ENCODE data around the gene FAM236B.
"Not testable (repeated sequence)": the region's sequence is repeated elsewhere in the genome, so short reads cannot be mapped to it uniquely, and the experiment has no call there.

The FAM236B gene

GRCh38 chrX:72782560-72782959 is at the start of gene FAM236B:
Gene FAM236B, minus strand, starts transcription at chrX:72782660. Its CDS starts 100 bp downstream, at chrX:72782560.
- DNase-seq, result not testable (repeated sequence)

- not testable (repeated sequence) for DNase-seq
Measured at GRCh38 chrX:72830701-72831100, 48.2 kb upstream of the FAM236B start.

- DNase-seq, result not testable (repeated sequence)
Measured at GRCh38 chrX:72808110-72808509, 25.6 kb upstream of the FAM236B start, which contains the start of gene FAM236D. Gene FAM236D, minus strand, starts transcription at chrX:72808210. Its CDS starts 100 bp downstream, at chrX:72808110.

DNA sequence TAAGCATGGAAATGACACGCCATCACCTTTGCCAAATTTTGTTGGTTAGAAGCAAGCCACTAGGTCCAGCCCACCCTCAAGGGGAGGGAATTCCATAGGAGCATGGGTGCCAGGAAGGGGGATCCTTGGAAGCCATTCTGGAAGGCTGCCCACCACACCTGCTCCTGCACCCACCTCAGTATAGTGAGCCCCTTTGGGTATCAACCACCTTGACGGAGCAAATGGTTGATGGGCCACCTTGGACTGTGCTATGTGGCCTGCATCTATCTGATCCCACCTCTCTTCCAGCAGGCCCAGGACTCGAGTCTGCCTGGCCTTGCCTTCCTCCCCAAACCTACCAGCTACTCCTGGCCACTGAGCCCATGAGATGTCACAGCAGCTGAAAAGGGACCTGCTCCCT is 7.9 kb upstream of the FAM236B start:
- not testable (repeated sequence) for DNase-seq

DNA sequence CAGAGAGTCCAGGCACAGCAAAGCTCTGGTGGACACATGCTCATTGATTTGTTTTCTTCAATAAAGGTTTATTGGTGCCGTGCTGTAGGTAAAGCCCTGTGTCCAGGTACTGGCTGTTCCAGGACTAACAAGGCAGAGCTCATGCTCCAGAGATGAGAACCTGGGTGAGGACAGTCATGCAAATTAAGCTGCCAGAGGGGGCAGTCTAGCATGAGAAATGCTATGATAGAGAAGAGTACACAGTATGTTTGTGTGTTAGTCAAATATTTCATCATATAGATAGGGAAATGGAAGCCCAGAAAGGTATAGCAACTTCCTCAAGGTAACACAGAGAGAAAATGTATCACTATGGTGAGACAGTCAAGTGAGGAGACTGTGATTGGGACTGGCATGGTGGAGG is 5.7 kb upstream of the FAM236B start:
- not testable (repeated sequence) for DNase-seq

DNA sequence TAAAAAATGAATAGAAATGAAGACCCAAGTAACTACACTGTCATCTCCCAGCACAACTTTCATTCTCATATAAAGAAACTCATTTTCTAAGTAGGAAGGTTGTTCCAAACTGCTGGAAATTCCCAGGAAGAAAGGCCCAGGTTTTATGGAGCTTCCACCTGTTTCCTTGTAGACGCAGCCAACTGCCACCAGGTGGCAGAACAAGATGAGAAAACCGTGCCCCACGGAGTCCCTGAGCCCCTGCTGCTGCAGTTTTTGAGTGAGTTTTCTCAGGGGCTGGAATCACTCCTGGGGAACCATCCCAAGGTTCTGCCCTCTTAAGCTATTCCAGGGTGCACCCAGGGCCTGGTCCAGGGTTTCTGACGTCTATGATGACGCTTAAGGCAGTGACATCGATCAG is 1.5 kb upstream of the FAM236B start:
- not testable (repeated sequence) for DNase-seq

DNA sequence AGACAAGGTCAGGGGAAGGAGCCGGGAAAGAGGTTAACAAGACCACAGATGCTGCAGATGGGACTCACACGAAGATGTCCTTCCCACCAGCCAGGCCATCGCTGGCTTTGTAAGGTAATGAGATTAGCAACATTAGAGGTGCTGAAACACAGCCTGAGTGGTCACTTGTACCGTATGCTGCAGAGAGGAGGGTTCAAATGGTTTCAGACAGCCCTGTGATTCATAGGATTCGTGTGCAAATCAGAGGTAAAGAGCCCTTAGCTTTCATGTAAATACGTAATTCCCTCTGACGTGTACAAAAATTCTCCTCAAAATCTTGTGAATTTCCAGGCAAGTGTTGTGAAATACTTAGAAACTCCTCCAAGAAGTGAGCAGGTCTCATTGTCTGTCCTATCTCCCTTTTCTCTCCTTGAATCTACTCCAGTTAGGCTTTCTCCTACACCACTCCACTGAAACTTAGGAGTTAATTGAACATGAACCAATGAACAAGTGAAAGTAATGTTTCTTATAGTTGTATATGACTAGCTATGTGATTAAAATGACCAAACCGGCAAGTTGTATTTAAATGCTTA is 991 bp upstream of the FAM236B start:
- not testable (repeated sequence) for DNase-seq

GRCh38 chrX:72778146-72778545 is 4.3 kb downstream of the FAM236B start:
- DNase-seq, result not testable (repeated sequence)

GRCh38 chrX:72777467-72777790 is 5.0 kb downstream of the FAM236B start:
- not testable (repeated sequence) for DNase-seq

DNA sequence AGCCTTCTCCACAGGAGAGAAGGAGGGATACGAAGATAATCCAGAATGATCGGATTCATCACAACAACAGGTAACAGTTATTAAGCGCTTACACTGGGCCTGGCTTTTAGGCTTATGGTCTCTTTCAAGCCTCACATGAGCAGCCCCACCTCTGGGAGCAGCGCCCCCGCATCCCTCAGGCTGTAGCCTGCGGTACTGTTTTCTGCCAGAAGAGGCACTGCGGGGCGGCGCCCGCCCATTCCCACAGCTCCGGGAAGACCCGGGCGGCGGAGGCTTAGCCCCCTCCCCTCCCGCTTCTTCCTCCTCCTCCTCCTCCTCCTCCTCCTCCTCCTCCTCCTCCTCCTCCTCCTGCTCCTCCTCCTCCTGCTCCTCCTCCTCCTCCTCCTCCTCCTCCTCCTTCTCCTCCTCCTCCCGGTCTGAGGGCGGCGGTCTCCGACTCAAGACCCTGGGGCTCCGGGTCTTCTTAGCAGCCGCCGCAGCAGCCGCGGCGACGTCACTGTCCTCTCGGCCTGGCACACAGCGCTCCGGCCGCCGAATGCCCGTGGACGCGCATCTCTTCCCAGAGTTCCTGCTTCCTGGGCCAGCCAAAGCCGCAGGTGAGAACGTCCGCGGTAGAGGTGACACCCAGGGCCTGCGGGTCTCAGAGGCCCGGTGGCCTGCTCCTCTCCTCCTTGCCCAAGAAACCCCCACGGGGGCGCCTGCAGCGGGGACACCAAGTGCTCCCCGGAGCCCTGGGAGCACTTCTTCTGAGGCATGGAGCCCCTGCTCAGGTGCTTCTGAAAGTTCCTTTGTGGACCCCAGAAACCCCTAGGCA is 5.6 kb downstream of the FAM236B start, which contains the start of gene DMRTC1B:
TSS of gene DMRTC1B (plus strand) at position 238 of the 814 bp plus-strand sequence. CDS start 68,246 bp downstream, outside the sequence.
- not testable (repeated sequence) for DNase-seq

DNA sequence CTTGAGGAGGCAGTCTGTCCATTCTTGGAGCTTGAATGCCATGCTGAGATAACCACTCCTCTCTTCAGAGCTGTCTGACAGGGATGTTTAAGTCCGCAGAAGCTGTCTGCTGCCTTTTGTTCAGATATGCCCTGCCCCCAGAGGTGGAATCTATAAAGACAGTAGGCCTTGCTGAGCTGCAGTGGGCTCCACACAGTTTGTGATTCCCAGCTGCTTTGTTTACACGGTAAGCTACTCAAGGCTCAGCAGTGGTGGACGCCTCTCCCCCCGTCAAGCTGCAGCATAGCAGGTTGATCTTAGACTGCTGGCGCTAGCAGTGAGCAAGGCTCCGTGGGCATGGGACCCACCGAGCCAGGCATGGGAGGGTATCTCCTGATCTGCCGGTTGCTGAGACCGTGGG is 22.0 kb downstream of the FAM236B start:
- DNase-seq, result not testable (repeated sequence)

GRCh38 chrX:72748545-72748944 is 33.9 kb downstream of the FAM236B start:
- DNase-seq, result not testable (repeated sequence)

- not testable (repeated sequence) for DNase-seq
Measured at GRCh38 chrX:72745546-72745945, 36.9 kb downstream of the FAM236B start.

GRCh38 chrX:72735561-72735960 is 46.9 kb downstream of the FAM236B start:
- DNase-seq, result peak; percentile 51

DNA sequence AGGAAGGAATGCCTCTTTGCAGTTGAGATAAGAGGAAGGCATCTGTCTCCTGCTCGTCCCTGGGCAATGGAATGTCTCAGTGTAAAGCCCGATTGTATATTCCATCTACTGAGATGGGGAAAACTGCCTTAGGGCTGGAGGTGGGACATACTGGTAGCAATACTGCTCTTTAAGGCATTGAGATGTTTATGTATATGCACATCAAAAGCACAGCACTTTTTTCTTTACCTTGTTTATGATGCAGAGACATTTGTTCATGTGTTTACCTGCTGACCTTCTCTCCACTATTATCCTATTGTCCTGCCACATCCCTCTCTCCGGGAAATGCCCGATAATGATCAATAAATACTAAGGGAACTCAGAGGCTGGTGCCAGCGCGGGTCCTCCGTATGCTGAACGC is 48.8 kb downstream of the FAM236B start:
- not testable (repeated sequence) for DNase-seq

All from fibroblast of skin of right biceps (primary cell).